Stimulated activated naive B cell treated with anti-CD40 and anti-IgM and Interleukin-4, amounts not matched to agents 10 μg/mL and 1 μg/mL and 100 μg/mL, for 72 hours (primary cell): ENCODE measurements around the gene GAA.
A peak's percentile ranks its signal among the peaks of the same experiment; 100 is the strongest.

Experiments used
- ATAC-seq, 2 donors: fragments of 150-1000 bp; cut with Tn5 transposase; replicated peaks; 2 replicates each; pipeline ENCODE4 v1.10.0; 2021; ENCODE audit warnings: moderate library complexity in 1 of 2
- DNase-seq: peaks from one replicate; pipeline ENCODE4 v3.0.0; 2021
- H3K27ac Mint-ChIP-seq: one replicate; pipeline ENCODE4 v1.8.0; 2022; ENCODE audit warnings: mild to moderate bottlenecking, mixed read lengths
- H3K27me3 Mint-ChIP-seq, 2 donors: one replicate each; pipeline ENCODE4 v1.8.0; 2022; ENCODE audit warnings: mixed read lengths in 2 of 2
- H3K36me3 Mint-ChIP-seq, 2 donors: one replicate each; pipeline ENCODE4 v1.8.0; 2022; ENCODE audit warnings: mixed read lengths in 2 of 2, mild to moderate bottlenecking in 1 of 2
- H3K4me1 Mint-ChIP-seq, 2 donors: one replicate each; pipeline ENCODE4 v1.8.0; 2022; ENCODE audit warnings: mixed read lengths in 2 of 2, mild to moderate bottlenecking in 1 of 2
- H3K4me3 Mint-ChIP-seq, 2 donors: one replicate each; pipeline ENCODE4 v1.8.0; 2022; ENCODE audit warnings: mild to moderate bottlenecking in 2 of 2, mixed read lengths in 2 of 2, moderate library complexity in 1 of 2
- H3K9me3 Mint-ChIP-seq, 2 donors: one replicate each; pipeline ENCODE4 v1.8.0; 2022; ENCODE audit warnings: mixed read lengths in 2 of 2, mild to moderate bottlenecking in 1 of 2

GAA gene

DNA sequence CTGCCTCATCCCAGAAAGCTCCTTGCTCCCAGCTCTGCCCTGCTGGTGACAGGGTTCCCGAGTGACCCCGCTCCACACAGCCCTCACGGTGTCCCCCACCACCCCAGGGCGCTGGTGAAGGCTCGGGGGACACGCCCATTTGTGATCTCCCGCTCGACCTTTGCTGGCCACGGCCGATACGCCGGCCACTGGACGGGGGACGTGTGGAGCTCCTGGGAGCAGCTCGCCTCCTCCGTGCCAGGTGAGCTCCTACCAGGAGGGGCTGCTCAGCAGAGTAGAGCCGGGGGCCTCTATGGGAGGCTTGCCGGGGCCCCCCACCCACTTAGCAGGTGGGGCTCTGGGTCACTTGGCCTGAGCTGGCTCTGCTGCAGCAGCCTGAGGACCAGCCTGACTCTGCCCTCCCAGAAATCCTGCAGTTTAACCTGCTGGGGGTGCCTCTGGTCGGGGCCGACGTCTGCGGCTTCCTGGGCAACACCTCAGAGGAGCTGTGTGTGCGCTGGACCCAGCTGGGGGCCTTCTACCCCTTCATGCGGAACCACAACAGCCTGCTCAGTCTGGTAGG lies 11.2 kb downstream of the GAA start:
- Mint-ChIP-seq H3K27ac (peak overlapping the region; percentile 47), H3K9me3 (peaks cover 5 to 11% of the 10 kb centered on the region in 2 donors), H3K4me1 (peaks cover 10 to 15% of the 10 kb centered on the region in 2 donors), H3K4me3 (no peak overlapping the region), H3K36me3 (peaks cover 2 to 14% of the 10 kb centered on the region in 2 donors), H3K27me3 (no peaks in the 10 kb centered on the region)
- DNase-seq (no peak), ATAC-seq (peak; percentile 45 to 51)

DNA sequence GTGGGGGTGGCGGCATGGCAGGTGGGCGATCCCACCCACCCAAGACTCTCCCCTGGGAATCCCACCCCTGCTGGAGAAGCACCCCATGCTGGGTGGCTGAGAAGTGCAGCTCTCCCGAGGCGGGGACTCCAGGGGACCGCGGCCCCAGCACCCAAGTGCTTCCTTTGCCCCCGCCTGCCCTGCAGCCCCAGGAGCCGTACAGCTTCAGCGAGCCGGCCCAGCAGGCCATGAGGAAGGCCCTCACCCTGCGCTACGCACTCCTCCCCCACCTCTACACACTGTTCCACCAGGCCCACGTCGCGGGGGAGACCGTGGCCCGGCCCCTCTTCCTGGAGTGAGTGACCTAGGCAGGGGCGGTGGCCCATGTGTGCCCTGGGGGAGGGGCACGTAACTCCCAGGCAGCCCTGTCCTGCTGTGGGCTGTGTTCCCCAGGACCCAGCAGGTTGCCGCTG lies 11.7 kb downstream of the GAA start:
- DNase-seq: no peak
- ATAC-seq: peak; percentile 65 to 71
- H3K27ac Mint-ChIP-seq: no peak overlapping the region

DNA sequence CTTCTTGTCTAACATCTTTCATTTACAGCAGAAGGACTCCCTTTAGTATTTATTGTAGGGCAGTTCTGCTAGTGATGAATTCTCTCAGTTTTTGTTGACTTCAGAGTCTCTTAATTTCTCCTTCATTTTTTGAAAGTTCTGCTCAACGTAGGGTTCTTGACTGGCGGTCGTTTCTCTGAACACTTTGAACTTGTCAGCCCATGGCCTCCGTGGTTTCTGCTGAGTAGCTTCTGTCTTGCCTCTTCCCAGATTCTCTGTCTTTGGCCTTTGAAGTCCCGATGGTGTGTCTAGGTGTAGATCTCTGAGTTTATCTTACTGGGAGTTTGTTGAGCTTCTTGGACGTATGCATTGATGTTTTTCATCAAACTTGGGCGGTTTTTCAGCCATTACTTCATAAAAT lies 13.4 kb downstream of the GAA start:
- Mint-ChIP-seq H3K4me3 (no peak overlapping the region), H3K27ac (no peak overlapping the region), H3K36me3 (peaks cover 2 to 11% of the 10 kb centered on the region in 2 donors), H3K4me1 (peaks cover 10 to 15% of the 10 kb centered on the region in 2 donors), H3K27me3 (no peaks in the 10 kb centered on the region), H3K9me3 (peaks cover 5 to 11% of the 10 kb centered on the region in 2 donors)
- DNase-seq: no peak
- no peak for ATAC-seq

More for the DNA sequence above, 11.7 kb downstream of the GAA start:
- H3K36me3 Mint-ChIP-seq: peaks cover 2 to 14% of the 10 kb centered on the region in 2 donors
- peaks cover 10 to 15% of the 10 kb centered on the region in 2 donors for H3K4me1 Mint-ChIP-seq
- peaks cover 5 to 11% of the 10 kb centered on the region in 2 donors for H3K9me3 Mint-ChIP-seq
- H3K4me3 Mint-ChIP-seq: no peak overlapping the region
- H3K27me3 Mint-ChIP-seq: no peaks in the 10 kb centered on the region

DNA sequence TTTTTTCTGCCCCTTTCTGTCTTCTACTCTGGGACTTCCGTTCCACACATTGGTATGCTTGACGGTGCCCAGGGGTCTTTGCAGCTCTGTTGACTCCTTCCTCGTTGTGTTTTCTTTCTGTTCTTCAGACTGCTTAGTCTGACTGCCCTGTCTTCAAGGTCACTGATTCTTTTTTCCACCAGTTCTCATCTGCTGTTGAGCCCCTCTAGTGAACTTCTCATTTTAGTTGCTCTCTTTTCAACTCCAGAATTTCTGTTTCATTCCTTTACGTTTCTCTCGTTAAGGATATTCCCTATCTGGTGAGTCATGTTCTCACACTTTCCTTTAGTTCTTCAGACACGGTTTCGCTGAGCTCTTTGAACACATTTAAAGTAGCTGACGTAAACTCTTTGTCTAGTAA lies 13.8 kb downstream of the GAA start:
- no peak overlapping the region for H3K27ac Mint-ChIP-seq
- peaks cover 2 to 11% of the 10 kb centered on the region in 2 donors for H3K36me3 Mint-ChIP-seq
- DNase-seq (no peak), ATAC-seq (no peak)
- H3K4me1 Mint-ChIP-seq: peaks cover 10 to 15% of the 10 kb centered on the region in 2 donors
- H3K27me3 Mint-ChIP-seq: no peaks in the 10 kb centered on the region
- H3K9me3 Mint-ChIP-seq: peaks cover 5 to 11% of the 10 kb centered on the region in 2 donors
- H3K4me3 Mint-ChIP-seq: no peak overlapping the region

DNA sequence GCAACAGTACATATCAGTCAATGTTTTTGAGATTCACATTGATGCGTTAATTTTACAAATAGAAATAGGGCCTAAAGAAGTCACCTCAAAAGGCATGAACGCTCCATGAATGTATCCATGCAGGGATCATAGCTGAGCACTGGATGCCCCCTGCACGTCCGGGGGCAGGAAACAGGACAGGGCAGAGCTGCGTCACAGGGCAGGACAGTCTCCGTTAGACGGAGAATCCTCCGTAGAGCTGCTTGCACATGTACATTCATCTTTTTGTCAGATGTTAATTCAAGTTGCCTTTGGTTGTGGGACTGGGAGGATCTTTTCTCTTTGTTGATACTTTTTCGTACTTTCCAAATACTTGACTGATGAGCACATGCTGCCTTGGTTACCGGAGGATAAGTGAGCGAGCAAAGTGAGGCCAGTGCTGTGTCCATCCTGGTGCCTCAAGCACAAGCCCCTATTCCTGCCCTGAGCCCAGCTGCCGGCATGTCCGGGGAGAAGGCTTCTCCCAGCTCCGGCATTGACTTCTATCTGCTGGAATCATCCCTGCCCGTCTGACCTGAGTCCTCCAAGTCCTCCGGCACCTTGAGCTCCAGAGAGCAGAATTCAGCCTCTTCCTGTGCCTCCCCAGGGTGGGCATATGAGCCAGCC lies 15.0 kb downstream of the GAA start:
- DNase-seq (no peak), ATAC-seq (no peak)
- Mint-ChIP-seq H3K9me3 (peaks cover 5 to 11% of the 10 kb centered on the region in 2 donors), H3K27me3 (no peaks in the 10 kb centered on the region), H3K36me3 (peaks cover 2 to 11% of the 10 kb centered on the region in 2 donors), H3K4me1 (peaks cover 10 to 15% of the 10 kb centered on the region in 2 donors), H3K4me3 (no peak overlapping the region), H3K27ac (no peak overlapping the region)

DNA sequence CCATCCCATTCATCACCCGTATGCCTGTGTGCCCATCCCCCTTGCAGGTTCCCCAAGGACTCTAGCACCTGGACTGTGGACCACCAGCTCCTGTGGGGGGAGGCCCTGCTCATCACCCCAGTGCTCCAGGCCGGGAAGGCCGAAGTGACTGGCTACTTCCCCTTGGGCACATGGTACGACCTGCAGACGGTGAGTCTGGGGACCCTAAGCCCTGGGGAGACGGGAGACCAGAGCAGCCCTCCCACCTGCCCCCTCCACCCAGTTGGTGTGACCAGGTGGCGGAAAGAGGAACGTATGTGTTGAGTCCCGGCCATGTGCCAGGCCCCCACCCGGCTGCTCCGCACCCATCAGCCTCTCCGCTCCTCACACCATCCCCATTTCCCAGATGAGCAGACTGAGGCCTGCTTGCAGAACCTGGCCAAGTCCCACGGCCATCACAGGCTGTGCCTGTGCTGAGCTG lies 15.6 kb downstream of the GAA start:
- peaks cover 10 to 15% of the 10 kb centered on the region in 2 donors for H3K4me1 Mint-ChIP-seq
- DNase-seq (no peak), ATAC-seq (no peak)
- peak overlapping the region; percentile 49 for H3K27ac Mint-ChIP-seq
- peaks cover 5 to 11% of the 10 kb centered on the region in 2 donors for H3K9me3 Mint-ChIP-seq
- no peaks in the 10 kb centered on the region for H3K27me3 Mint-ChIP-seq
- H3K4me3 Mint-ChIP-seq: no peak overlapping the region
- peaks cover 2 to 11% of the 10 kb centered on the region in 2 donors for H3K36me3 Mint-ChIP-seq

DNA sequence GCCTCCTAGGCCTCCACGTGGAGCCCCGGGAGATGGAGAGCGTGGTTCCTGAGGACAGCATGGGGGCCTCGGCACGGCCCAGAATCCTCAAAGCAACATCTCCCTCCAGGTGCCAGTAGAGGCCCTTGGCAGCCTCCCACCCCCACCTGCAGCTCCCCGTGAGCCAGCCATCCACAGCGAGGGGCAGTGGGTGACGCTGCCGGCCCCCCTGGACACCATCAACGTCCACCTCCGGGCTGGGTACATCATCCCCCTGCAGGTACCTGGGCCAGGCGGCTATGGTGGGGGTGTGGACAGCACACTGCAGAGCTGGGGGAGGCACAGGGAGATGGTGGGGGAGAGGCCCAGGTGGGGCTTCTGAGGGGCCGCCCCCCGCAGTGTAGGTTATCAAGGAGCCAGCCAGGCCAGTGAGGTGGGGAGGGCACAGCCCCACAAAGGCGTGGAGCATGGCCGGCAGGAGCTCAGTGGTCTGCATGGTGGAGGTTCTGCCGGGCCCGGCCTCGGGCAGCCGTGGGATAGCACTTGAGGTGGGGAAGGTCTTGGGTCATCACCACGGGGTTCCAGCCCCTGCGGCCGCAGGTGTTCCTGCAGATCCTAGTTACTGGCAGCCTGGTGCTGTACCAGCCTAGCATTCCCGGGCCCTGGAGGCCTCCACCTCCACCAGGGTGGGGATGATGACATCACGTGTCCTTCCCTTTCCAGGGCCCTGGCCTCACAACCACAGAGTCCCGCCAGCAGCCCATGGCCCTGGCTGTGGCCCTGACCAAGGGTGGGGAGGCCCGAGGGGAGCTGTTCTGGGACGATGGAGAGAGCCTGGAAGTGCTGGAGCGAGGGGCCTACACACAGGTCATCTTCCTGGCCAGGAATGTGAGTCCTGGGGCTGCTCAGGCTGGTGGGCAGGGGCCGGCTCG lies 16.4 kb downstream of the GAA start:
- H3K4me1 Mint-ChIP-seq: peaks cover 5 to 7% of the 10 kb centered on the region in 2 donors
- peaks cover 5 to 11% of the 10 kb centered on the region in 2 donors for H3K9me3 Mint-ChIP-seq
- DNase-seq (no peak), ATAC-seq (no peak)
- H3K4me3 Mint-ChIP-seq: no peak overlapping the region
- H3K36me3 Mint-ChIP-seq: peaks cover 2 to 11% of the 10 kb centered on the region in 2 donors
- H3K27ac Mint-ChIP-seq: peak overlapping the region; percentile 49
- H3K27me3 Mint-ChIP-seq: no peaks in the 10 kb centered on the region

DNA sequence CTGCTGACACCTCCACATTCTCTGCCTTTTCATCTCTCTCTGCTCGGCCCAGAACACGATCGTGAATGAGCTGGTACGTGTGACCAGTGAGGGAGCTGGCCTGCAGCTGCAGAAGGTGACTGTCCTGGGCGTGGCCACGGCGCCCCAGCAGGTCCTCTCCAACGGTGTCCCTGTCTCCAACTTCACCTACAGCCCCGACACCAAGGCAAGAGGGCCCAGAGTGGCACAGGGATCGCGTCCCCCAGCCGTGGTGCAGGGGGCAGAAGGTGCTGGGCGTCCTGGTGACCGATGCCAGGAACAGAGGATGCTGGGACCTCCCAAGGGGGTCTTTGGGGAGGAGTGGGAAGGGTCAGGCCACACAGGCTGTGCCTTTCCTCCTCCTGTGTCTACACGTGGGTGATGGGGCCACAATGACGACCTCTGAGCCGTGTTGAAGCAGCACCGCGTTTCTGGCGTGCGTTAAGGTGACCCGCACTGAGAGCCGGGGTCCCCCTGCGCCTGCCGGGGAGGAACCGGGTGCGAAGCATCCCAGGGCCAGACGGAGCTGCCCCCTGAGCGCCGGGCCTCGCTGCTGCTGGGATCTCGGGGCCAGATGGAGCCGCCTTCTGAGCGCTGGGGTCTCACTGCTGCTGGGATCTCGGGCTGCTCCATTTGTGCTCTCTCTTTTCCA lies 17.4 kb downstream of the GAA start:
- no peak for ATAC-seq
- H3K9me3 Mint-ChIP-seq: peaks cover 5 to 11% of the 10 kb centered on the region in 2 donors

DNA sequence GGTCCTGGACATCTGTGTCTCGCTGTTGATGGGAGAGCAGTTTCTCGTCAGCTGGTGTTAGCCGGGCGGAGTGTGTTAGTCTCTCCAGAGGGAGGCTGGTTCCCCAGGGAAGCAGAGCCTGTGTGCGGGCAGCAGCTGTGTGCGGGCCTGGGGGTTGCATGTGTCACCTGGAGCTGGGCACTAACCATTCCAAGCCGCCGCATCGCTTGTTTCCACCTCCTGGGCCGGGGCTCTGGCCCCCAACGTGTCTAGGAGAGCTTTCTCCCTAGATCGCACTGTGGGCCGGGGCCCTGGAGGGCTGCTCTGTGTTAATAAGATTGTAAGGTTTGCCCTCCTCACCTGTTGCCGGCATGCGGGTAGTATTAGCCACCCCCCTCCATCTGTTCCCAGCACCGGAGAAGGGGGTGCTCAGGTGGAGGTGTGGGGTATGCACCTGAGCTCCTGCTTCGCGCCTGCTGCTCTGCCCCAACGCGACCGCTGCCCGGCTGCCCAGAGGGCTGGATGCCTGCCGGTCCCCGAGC lies 17.9 kb downstream of the GAA start:
- Mint-ChIP-seq H3K36me3 (peaks cover 2 to 11% of the 10 kb centered on the region in 2 donors), H3K27ac (no peak overlapping the region)

More for the DNA sequence above, 17.4 kb downstream of the GAA start:
- DNase-seq: no peak
- no peaks in the 10 kb centered on the region for H3K4me1 Mint-ChIP-seq
- H3K4me3 Mint-ChIP-seq: no peak overlapping the region
- no peaks in the 10 kb centered on the region for H3K27me3 Mint-ChIP-seq
- H3K36me3 Mint-ChIP-seq: peaks cover 2 to 11% of the 10 kb centered on the region in 2 donors
- H3K27ac Mint-ChIP-seq: no peak overlapping the region

DNA sequence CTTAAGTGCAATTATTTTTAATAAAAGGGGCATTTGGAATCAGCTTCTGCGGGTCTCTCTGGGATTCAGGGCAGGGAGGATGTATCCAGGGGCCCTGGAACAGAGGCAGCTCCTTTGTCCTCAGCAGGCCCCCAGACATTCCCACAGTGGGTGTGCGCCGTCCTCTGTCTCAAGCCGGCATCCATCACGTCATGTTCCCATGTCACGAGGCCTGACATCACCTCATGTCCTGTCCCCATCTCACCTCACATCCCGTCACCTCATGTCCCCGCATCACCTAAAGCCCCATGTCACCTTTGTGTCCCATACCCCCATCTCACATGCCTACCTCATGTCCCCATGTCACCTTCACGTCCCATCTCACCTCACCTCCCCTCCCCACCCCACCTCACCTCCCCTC lies 18.5 kb downstream of the GAA start:
- Mint-ChIP-seq H3K9me3 (peaks cover 3 to 9% of the 10 kb centered on the region in 2 donors), H3K4me3 (no peak overlapping the region), H3K27ac (no peak overlapping the region), H3K36me3 (peaks cover 2 to 9% of the 10 kb centered on the region in 2 donors), H3K4me1 (no peaks in the 10 kb centered on the region), H3K27me3 (no peaks in the 10 kb centered on the region)
- DNase-seq (no peak), ATAC-seq (no peak)

More for the DNA sequence above, 17.9 kb downstream of the GAA start:
- Mint-ChIP-seq H3K9me3 (peaks cover 5 to 11% of the 10 kb centered on the region in 2 donors), H3K4me1 (no peaks in the 10 kb centered on the region), H3K27me3 (no peaks in the 10 kb centered on the region), H3K4me3 (no peak overlapping the region)
- ATAC-seq: no peak
- DNase-seq: no peak

DNA sequence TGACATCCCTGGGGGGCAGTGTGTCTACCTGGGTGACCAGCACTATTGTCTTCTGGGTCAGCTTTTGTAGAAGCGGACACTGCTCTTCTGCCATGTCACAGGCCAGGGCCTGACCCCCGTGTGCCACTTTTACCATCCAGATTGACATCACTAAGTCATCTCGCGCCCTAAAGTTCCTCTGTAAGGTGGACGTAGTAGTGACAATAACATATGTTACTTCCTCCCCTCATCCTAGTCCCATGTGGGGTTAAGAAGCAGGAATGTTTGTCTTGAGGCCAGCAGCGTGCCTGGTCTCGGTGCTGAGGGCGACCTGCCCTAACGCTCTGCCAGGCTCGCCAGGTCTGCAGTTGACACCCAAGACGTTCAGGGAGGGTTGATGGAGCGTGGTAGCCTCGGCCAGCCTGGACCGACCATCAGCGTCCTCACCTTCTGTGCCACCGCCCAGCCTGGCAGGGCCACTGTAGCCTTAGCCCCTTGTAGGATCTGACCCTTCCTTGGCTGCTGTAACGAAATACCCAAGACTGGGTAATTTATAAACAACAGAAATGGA lies 20.7 kb downstream of the GAA start:
- H3K9me3 Mint-ChIP-seq: no peaks in the 10 kb centered on the region
- ATAC-seq: no peak

DNA sequence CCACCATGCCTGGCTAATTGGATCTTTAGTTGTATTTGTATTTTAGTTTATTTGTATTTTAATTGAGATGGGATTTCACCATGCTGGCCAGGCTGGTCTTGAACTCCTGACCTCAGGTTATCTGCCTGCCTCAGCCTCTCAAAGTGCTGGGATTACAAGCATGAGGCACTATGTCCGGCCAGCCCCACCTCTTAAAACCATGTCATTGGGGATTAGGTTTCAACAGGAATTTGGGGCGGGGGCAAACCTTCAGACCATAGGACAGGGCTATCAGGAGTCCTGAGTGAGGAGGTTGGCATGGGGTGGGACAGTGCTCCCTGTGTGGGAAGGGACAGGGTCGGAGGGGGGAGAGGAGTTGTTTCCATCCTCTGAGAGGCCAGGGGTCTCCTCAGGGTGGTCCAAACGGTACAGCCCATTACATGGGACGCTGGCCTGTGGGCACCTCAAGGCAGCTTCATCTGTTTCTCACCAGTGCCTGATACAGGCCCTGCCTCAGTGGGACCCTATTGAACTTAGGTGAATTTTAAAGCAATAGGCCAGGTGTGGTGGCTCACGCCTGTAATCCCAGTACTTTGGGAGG lies 21.6 kb downstream of the GAA start:
- Mint-ChIP-seq H3K9me3 (no peaks in the 10 kb centered on the region), H3K4me1 (no peaks in the 10 kb centered on the region), H3K4me3 (no peak overlapping the region), H3K36me3 (no peaks in the 10 kb centered on the region), H3K27ac (no peak overlapping the region), H3K27me3 (peaks cover 0 to 10% of the 10 kb centered on the region in 2 donors)
- ATAC-seq (no peak), DNase-seq (no peak)

More for the DNA sequence above, 20.7 kb downstream of the GAA start:
- H3K4me3 Mint-ChIP-seq: no peak overlapping the region
- no peak overlapping the region for H3K27ac Mint-ChIP-seq
- H3K4me1 Mint-ChIP-seq: no peaks in the 10 kb centered on the region
- H3K27me3 Mint-ChIP-seq: peaks cover 0 to 5% of the 10 kb centered on the region in 2 donors
- DNase-seq: no peak
- H3K36me3 Mint-ChIP-seq: no peaks in the 10 kb centered on the region

DNA sequence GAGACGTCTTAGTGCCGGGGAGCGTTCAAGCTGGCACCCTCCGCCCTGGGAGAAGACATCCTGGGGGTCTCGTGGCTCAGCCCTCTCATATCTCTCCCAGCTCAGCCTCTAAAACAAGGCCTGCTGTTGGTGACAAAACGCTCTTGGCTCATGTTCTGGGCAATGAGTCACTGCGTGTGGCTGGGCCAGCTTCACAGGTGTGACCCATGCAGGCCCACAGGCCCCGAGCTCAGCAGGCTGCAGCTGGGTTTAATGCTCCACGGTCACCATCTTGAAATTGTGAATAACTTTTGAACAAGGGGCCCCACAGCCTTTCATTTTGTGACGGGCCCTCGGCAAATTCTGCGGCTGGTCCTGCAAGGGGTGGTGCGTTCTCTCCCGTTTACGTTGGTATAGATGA lies 22.4 kb downstream of the GAA start:
- H3K27me3 Mint-ChIP-seq: peaks cover 0 to 14% of the 10 kb centered on the region in 2 donors
- H3K9me3 Mint-ChIP-seq: no peaks in the 10 kb centered on the region
- no peaks in the 10 kb centered on the region for H3K4me1 Mint-ChIP-seq
- no peak for ATAC-seq
- H3K27ac Mint-ChIP-seq: no peak overlapping the region
- no peak overlapping the region for H3K4me3 Mint-ChIP-seq
- no peaks in the 10 kb centered on the region for H3K36me3 Mint-ChIP-seq
- no peak for DNase-seq
